Left kidney (tissue), 2 donors: ENCODE measurements around the gene HABP2. TPM values are rescaled to one million over a fixed set of nuclear protein-coding genes. Genes with fewer than 3 reads are reported as not detected.

Experiments
- DNase-seq: peaks from one replicate; pipeline ENCODE4 v3.0.0-alpha.2; 2013
- polyA plus RNA-seq: library from polyadenylated mRNA; unstranded; fragments of 120-200 nt; gene quantifications from one replicate; pipeline ENCODE4 v1.2.1, GENCODE V29; 2013; ENCODE audit not compliant: insufficient read length

Gene HABP2
- polyA plus RNA-seq, 1 donor: 0.52 TPM

- no peak for DNase-seq
Observed at GRCh38 chr10:113527211-113527906, 25.5 kb upstream of the HABP2 start.

GRCh38 chr10:113528876-113529275, 24.0 kb upstream of the HABP2 start:
- DNase-seq: no peak

GRCh38 chr10:113529575-113529974, 23.3 kb upstream of the HABP2 start:
- no peak for DNase-seq

- no peak for DNase-seq
Observed at GRCh38 chr10:113530476-113530875, 22.4 kb upstream of the HABP2 start.

- DNase-seq: no peak
Observed at GRCh38 chr10:113532724-113533123, 20.1 kb upstream of the HABP2 start.

GRCh38 chr10:113533801-113534200, 19.1 kb upstream of the HABP2 start:
- DNase-seq: no peak

GRCh38 chr10:113534423-113534822, 18.4 kb upstream of the HABP2 start:
- no peak for DNase-seq

GRCh38 chr10:113537672-113538071, 15.2 kb upstream of the HABP2 start:
- no peak for DNase-seq

- DNase-seq: no peak
Observed at GRCh38 chr10:113538151-113538550, 14.7 kb upstream of the HABP2 start.

GRCh38 chr10:113539789-113540188, 13.1 kb upstream of the HABP2 start:
- no peak for DNase-seq

- no peak for DNase-seq
Observed at GRCh38 chr10:113540845-113541548, 11.9 kb upstream of the HABP2 start.

GRCh38 chr10:113541549-113541927, 11.3 kb upstream of the HABP2 start:
- no peak for DNase-seq

- DNase-seq: no peak
Observed at GRCh38 chr10:113543107-113543955, 9.5 kb upstream of the HABP2 start.

- no peak for DNase-seq
Observed at GRCh38 chr10:113544392-113544791, 8.5 kb upstream of the HABP2 start.

- DNase-seq: no peak
Observed at GRCh38 chr10:113547426-113547825, 5.4 kb upstream of the HABP2 start.

- no peak for DNase-seq
Observed at GRCh38 chr10:113549856-113550255, 3.0 kb upstream of the HABP2 start.

- peak; percentile 55 for DNase-seq
Observed at GRCh38 chr10:113550365-113550764, 2.5 kb upstream of the HABP2 start.

GRCh38 chr10:113552014-113552413, 839 bp upstream of the HABP2 start:
- no peak for DNase-seq

GRCh38 chr10:113553149-113553548, 296 bp downstream of the HABP2 start:
- DNase-seq: no peak

- no peak for DNase-seq
Observed at GRCh38 chr10:113554214-113554613, 1.4 kb downstream of the HABP2 start.

GRCh38 chr10:113555245-113555644, 2.4 kb downstream of the HABP2 start:
- DNase-seq: no peak

- no peak for DNase-seq
Observed at GRCh38 chr10:113555751-113556150, 2.9 kb downstream of the HABP2 start.

- no peak for DNase-seq
Observed at GRCh38 chr10:113557424-113557862, 4.6 kb downstream of the HABP2 start.
